Neural crest cell (in vitro differentiated cells): ENCODE results near the gene FNIP1. TPM values are rescaled to one million over a fixed set of nuclear protein-coding genes. Genes with fewer than 3 reads are reported as not detected.

Experiments used
- DNase-seq: peaks from one replicate; pipeline ENCODE4 v3.0.0; 2021; ENCODE audit warnings: low read depth, mixed read lengths, low spot score
- H3K27ac Mint-ChIP-seq: one replicate; pipeline ENCODE4 v1.8.0; 2021; ENCODE audit warnings: mild to moderate bottlenecking, mixed read lengths; ENCODE audit not compliant: unreplicated experiment
- H3K27me3 Mint-ChIP-seq: 2 replicates; pipeline ENCODE4 v1.8.0; 2021; ENCODE audit warnings: low read depth, mild to moderate bottlenecking, mixed read lengths
- H3K36me3 Mint-ChIP-seq: 2 replicates; pipeline ENCODE4 v1.8.0; 2021; ENCODE audit warnings: low read depth, mild to moderate bottlenecking, mixed read lengths
- H3K4me1 Mint-ChIP-seq: 2 replicates; pipeline ENCODE4 v1.8.0; 2021; ENCODE audit warnings: mixed read lengths
- H3K4me3 Mint-ChIP-seq: one replicate; pipeline ENCODE4 v1.8.0; 2021; ENCODE audit warnings: mild to moderate bottlenecking, mixed read lengths
- H3K9me3 Mint-ChIP-seq: 2 replicates; pipeline ENCODE4 v1.8.0; 2021; ENCODE audit warnings: mixed read lengths
- CTCF ChIP-seq: fragments of 200-600 bp; sonication (generic); conservative IDR thresholded peaks from 2 replicates; pipeline ENCODE4 v1.5.0; 2021; ENCODE audit warnings: antibody characterized with exemption, mild to moderate bottlenecking
- total RNA-seq: library from RNA; stranded (reverse); gene quantifications from 2 replicates; pipeline ENCODE4 v1.2.1, GENCODE V29; 2021

Gene FNIP1
- total RNA-seq, 1 donor from 2014 or later: 20.6 TPM

- peaks cover 15% of the 10 kb centered on the region for H3K9me3 Mint-ChIP-seq
- no peak overlapping the region for H3K27ac Mint-ChIP-seq
Measured at GRCh38 chr5:131824631-131825030, 27.8 kb upstream of the FNIP1 start.

GRCh38 chr5:131821221-131821620 lies 24.4 kb upstream of the FNIP1 start:
- TF ChIP-seq CTCF: no peak
- peaks cover 7% of the 10 kb centered on the region for H3K36me3 Mint-ChIP-seq
- H3K4me1 Mint-ChIP-seq: peaks cover 10% of the 10 kb centered on the region

More at GRCh38 chr5:131824631-131825030, 27.8 kb upstream of the FNIP1 start:
- no peaks in the 10 kb centered on the region for H3K27me3 Mint-ChIP-seq
- no peak for DNase-seq
- peaks cover 7% of the 10 kb centered on the region for H3K36me3 Mint-ChIP-seq
- peaks cover 10% of the 10 kb centered on the region for H3K4me1 Mint-ChIP-seq
- no peak for TF ChIP-seq CTCF
- H3K4me3 Mint-ChIP-seq: no peak overlapping the region

GRCh38 chr5:131818001-131818724 lies 21.3 kb upstream of the FNIP1 start:
- DNase-seq: no peak
- H3K27me3 Mint-ChIP-seq: no peaks in the 10 kb centered on the region
- H3K4me1 Mint-ChIP-seq: no peaks in the 10 kb centered on the region
- TF ChIP-seq CTCF: no peak
- H3K4me3 Mint-ChIP-seq: no peak overlapping the region
- no peaks in the 10 kb centered on the region for H3K9me3 Mint-ChIP-seq
- no peaks in the 10 kb centered on the region for H3K36me3 Mint-ChIP-seq
- no peak overlapping the region for H3K27ac Mint-ChIP-seq

More at GRCh38 chr5:131821221-131821620, 24.4 kb upstream of the FNIP1 start:
- Mint-ChIP-seq H3K9me3 (peaks cover 12% of the 10 kb centered on the region), H3K4me3 (no peak overlapping the region), H3K27me3 (no peaks in the 10 kb centered on the region), H3K27ac (no peak overlapping the region)
- DNase-seq: no peak

- H3K27me3 Mint-ChIP-seq: no peaks in the 10 kb centered on the region
- no peaks in the 10 kb centered on the region for H3K36me3 Mint-ChIP-seq
- no peak for DNase-seq
- no peak overlapping the region for H3K27ac Mint-ChIP-seq
- no peaks in the 10 kb centered on the region for H3K9me3 Mint-ChIP-seq
- no peak overlapping the region for H3K4me3 Mint-ChIP-seq
- TF ChIP-seq CTCF: no peak
- H3K4me1 Mint-ChIP-seq: no peaks in the 10 kb centered on the region
Measured at GRCh38 chr5:131814990-131815389, 18.2 kb upstream of the FNIP1 start.

- no peak for TF ChIP-seq CTCF
- Mint-ChIP-seq H3K4me1 (no peaks in the 10 kb centered on the region), H3K27ac (no peak overlapping the region), H3K36me3 (no peaks in the 10 kb centered on the region), H3K9me3 (no peaks in the 10 kb centered on the region), H3K4me3 (no peak overlapping the region), H3K27me3 (peaks cover 2% of the 10 kb centered on the region)
- DNase-seq: no peak
Measured at GRCh38 chr5:131812371-131813160, 15.7 kb upstream of the FNIP1 start.
